OCI-LY3 (cell line): ENCODE data around the gene OR52E8.

Source experiments
- EZH2phosphoT487 ChIP-seq: fragments of 200-600 bp; shearing (Covaris generic); IDR thresholded peaks from 2 replicates; pipeline ENCODE4 v1.6.1; 2018; ENCODE audit warnings: antibody characterized with exemption, mixed run types, low read depth
- TF ChIP-seq, protein P1 (sequence below): fragments of 200-600, 300-600 bp; sonication (generic); IDR thresholded peaks from 2 replicates; pipeline ENCODE4 v1.5.1; 2014; ENCODE audit warnings: antibody characterized with exemption, low read length, low read depth

DNA sequence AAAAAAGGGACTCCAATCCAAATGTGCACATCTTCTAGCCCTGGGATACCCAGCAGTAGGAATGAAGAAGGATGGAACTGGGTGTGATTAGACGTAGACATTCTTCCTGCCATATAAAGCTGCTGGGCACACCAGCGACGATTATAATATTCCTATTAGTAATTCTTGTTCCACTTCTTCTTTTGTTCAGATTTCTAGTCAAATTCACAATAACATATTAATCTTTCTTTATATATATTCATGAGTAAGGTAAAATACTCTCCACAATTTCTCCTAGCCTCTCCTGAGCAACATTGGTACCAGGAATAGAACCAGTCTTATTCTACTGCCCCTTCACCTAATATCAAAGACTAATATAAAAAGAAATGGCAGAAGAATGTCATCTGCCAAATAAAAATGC, at the start of gene OR52E8:
- TF ChIP-seq, protein P1, sequence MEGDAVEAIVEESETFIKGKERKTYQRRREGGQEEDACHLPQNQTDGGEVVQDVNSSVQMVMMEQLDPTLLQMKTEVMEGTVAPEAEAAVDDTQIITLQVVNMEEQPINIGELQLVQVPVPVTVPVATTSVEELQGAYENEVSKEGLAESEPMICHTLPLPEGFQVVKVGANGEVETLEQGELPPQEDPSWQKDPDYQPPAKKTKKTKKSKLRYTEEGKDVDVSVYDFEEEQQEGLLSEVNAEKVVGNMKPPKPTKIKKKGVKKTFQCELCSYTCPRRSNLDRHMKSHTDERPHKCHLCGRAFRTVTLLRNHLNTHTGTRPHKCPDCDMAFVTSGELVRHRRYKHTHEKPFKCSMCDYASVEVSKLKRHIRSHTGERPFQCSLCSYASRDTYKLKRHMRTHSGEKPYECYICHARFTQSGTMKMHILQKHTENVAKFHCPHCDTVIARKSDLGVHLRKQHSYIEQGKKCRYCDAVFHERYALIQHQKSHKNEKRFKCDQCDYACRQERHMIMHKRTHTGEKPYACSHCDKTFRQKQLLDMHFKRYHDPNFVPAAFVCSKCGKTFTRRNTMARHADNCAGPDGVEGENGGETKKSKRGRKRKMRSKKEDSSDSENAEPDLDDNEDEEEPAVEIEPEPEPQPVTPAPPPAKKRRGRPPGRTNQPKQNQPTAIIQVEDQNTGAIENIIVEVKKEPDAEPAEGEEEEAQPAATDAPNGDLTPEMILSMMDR, result no peak
- no peak for TF ChIP-seq EZH2phosphoT487
